Nucleus accumbens (tissue), 56 donors: ENCODE measurements around the gene ADAMTS7.
"Not testable (repeated sequence)": the region's sequence is repeated elsewhere in the genome, so short reads cannot be mapped to it uniquely, and the experiment has no call there.

Experiments
- DNase-seq, 56 donors: peaks; one replicate each; lab custom pipeline; 2025; lab: John Stamatoyannopoulos, UW

Gene ADAMTS7

GRCh38 chr15:78756781-78757635, 54.3 kb downstream of the ADAMTS7 start:
- peak in 50 of 56 donors; percentile 7 to 87 (median 62) for DNase-seq

- peak in 16 of 56 donors; percentile 3 to 51 (median 14) for DNase-seq
These were observed 55.2 kb downstream of the ADAMTS7 start for GRCh38 chr15:78755900-78756591.

- DNase-seq: not testable (repeated sequence)
These were observed 56.5 kb downstream of the ADAMTS7 start for GRCh38 chr15:78754637-78755280.

- DNase-seq: not testable (repeated sequence)
These were observed 57.3 kb downstream of the ADAMTS7 start for GRCh38 chr15:78753751-78754535.

- DNase-seq: not testable (repeated sequence)
These were observed 58.0 kb downstream of the ADAMTS7 start for GRCh38 chr15:78753359-78753659.

GRCh38 chr15:78752492-78753358, 58.5 kb downstream of the ADAMTS7 start:
- DNase-seq: no peak

GRCh38 chr15:78751602-78751979, 59.7 kb downstream of the ADAMTS7 start:
- DNase-seq: no peak

- peak in 55 of 56 donors; percentile 53 to 96 (median 86) for DNase-seq
These were observed 60.2 kb downstream of the ADAMTS7 start for GRCh38 chr15:78750974-78751601.

GRCh38 chr15:78750566-78750965, 60.7 kb downstream of the ADAMTS7 start:
- no peak for DNase-seq

- no peak for DNase-seq
These were observed 61.4 kb downstream of the ADAMTS7 start for GRCh38 chr15:78749831-78750230.

- DNase-seq: not testable (repeated sequence)
These were observed 63.4 kb downstream of the ADAMTS7 start for GRCh38 chr15:78747877-78748276.

- not testable (repeated sequence) for DNase-seq
These were observed 69.6 kb downstream of the ADAMTS7 start for GRCh38 chr15:78741674-78742073.

- no peak for DNase-seq
These were observed 70.4 kb downstream of the ADAMTS7 start for GRCh38 chr15:78740904-78741274.

- peak in 2 of 56 donors; percentile 12 to 24 for DNase-seq
These were observed 71.0 kb downstream of the ADAMTS7 start for GRCh38 chr15:78739996-78740903.

- DNase-seq: peak in 5 of 56 donors; percentile 12 to 36 (median 26)
These were observed 72.1 kb downstream of the ADAMTS7 start for GRCh38 chr15:78739206-78739605.

- DNase-seq: peak in 10 of 56 donors; percentile 2 to 46 (median 14)
These were observed 73.2 kb downstream of the ADAMTS7 start for GRCh38 chr15:78737931-78738558.

- DNase-seq: no peak
These were observed 74.0 kb downstream of the ADAMTS7 start for GRCh38 chr15:78737187-78737820.
